Panc1 (cell line): ENCODE data around the gene CFP.

Experiments used
- CTCF ChIP-seq: fragments of 450-650 bp; IDR thresholded peaks from 2 replicates; pipeline ENCODE4 v1.5.1; 2017; ENCODE audit warnings: mild to moderate bottlenecking
- POLR2AphosphoS5 ChIP-seq: IDR thresholded peaks from 2 replicates; pipeline ENCODE4 v1.6.1; 2012; ENCODE audit warnings: mild to moderate bottlenecking, low read depth, low read length, moderate library complexity
- SIN3A ChIP-seq: IDR thresholded peaks from 2 replicates; pipeline ENCODE4 v1.6.1; 2012; ENCODE audit warnings: low read depth, mild to moderate bottlenecking, low read length, moderate library complexity, borderline replicate concordance; ENCODE audit not compliant: insufficient read depth
- TCF7L2 ChIP-seq: IDR thresholded peaks from 2 replicates; pipeline ENCODE4 v1.6.1; 2011; ENCODE audit warnings: mild to moderate bottlenecking, low read depth, low read length, inconsistent platforms

GRCh38 chrX:47618923-47619485 lies 10.7 kb downstream of the CFP start:
- TF ChIP-seq SIN3A (no peak), CTCF (no peak), TCF7L2 (no peak), POLR2AphosphoS5 (no peak)
